GM12865 (cell line): ENCODE results near the gene TBCE.

Experiments
- DNase-seq: peaks from one replicate; pipeline ENCODE4 v3.0.0; 2010; ENCODE audit warnings: low read depth
- H3K4me3 ChIP-seq: 2 replicates; pipeline ENCODE4 v1.5.1; 2011; ENCODE audit warnings: mild to moderate bottlenecking, low read depth, low read length, control low read depth
- CTCF ChIP-seq: IDR thresholded peaks from 2 replicates; pipeline ENCODE4 v1.5.1; 2011; ENCODE audit warnings: low read length, control low read depth, low read depth, inconsistent platforms; ENCODE audit not compliant: insufficient read depth; ENCODE audit errors: missing control alignments

The TBCE gene

GRCh38 chr1:235326719-235327558 is 40.3 kb upstream of the TBCE start:
- H3K4me3 ChIP-seq, result peak overlapping the region; percentile 78
- no peak for TF ChIP-seq CTCF
- DNase-seq, result peak; percentile 85

- peak within 1 kb of the TSS; percentile 78 for H3K4me3 ChIP-seq
- DNase-seq, result no peak
- TF ChIP-seq CTCF, result no peak
These were observed 39.5 kb upstream of the TBCE start, which contains the start of gene ARID4B for GRCh38 chr1:235327559-235328270. Gene ARID4B (minus strand): TSS chr1:235328179. CDS start chr1:235326919, 1,260 bp downstream.

GRCh38 chr1:235328271-235329138 is 38.7 kb upstream of the TBCE start, which contains the start of gene GGPS1:
Gene GGPS1 (plus strand): TSS chr1:235328570. CDS start chr1:235335265, 6,695 bp downstream.
- peak; percentile 100 for DNase-seq
- no peak for TF ChIP-seq CTCF
- peak within 1 kb of the TSS; percentile 78 for H3K4me3 ChIP-seq

DNA sequence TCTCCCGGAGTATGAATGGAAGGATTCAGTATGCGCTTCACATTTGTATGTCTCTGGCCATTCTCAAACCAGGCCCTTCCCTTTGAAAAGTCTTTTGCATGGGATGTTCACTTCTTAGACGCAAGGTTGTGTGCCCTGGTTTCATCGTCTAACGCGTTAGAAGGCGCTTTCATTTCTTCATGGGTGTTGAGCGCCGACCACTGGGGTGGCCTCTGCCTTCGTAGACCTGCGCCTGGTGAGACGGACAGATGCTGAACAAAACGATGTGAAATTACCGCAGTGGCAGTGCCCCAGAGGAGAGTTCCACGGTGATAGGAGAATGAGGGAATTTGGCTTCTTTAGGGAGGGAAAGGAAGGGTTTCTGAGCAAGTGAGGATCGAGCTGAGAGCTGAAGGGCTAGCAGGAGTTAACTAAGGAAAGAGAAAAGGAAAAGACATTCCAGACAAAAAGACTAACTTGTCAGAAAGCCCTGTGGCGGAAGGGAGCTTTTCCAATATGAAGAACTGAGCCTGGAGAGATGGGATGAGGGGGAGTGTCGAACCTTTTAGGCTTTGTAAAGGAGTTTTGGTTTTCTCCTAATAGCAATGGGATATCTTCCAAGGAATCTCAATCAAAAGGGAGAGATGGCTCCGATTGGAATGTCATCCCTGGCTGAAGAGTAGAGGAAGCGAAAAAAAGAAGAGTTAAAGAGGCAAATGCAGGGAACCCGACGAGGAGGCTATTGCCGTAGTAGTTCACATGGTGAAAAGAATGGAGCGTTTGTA is 37.9 kb upstream of the TBCE start:
- peak; percentile 85 for DNase-seq
- peak overlapping the region; percentile 50 for H3K4me3 ChIP-seq
- peak; percentile 26 for TF ChIP-seq CTCF

DNA sequence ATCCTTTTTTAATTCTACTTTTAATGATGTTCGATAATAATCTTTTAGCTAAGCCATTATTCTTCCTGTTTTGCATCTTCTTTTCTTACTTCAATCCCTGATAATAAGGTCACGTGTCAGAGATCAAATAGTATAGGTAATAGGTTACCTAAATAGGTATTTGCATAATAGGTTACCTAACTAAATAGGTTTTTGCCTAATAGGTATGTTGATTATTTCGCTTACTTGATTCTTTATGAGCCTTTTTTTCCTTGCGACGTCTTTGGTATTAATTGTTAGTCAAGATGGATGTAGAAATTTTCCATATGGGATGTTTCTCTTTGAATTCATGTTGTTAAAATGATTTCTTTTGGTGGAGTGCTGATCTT is 36.3 kb upstream of the TBCE start:
- DNase-seq, result no peak
- TF ChIP-seq CTCF, result no peak
- peak overlapping the region; percentile 50 for H3K4me3 ChIP-seq

- DNase-seq, result no peak
- H3K4me3 ChIP-seq, result peak overlapping the region; percentile 50
- TF ChIP-seq CTCF, result no peak
These were observed 35.8 kb upstream of the TBCE start for GRCh38 chr1:235331401-235331800.
